Parathyroid adenoma (tissue), 2 donors: ENCODE data around the gene ARPC2.

Source experiments
- H2AFZ ChIP-seq: fragments of 300-600 bp; sonication (generic); one replicate; pipeline ENCODE4 v1.7.0; 2017; ENCODE audit warnings: antibody characterized with exemption, mild to moderate bottlenecking
- H3K27ac ChIP-seq: fragments of 300-600 bp; sonication (generic); one replicate; pipeline ENCODE4 v1.7.0; 2017
- H3K27me3 ChIP-seq: fragments of 300-600 bp; sonication (generic); one replicate; pipeline ENCODE4 v1.7.0; 2017; ENCODE audit warnings: low read length; ENCODE audit not compliant: control insufficient read depth, insufficient read depth
- H3K36me3 ChIP-seq: fragments of 300-600 bp; sonication (generic); one replicate; pipeline ENCODE4 v1.7.0; 2017; ENCODE audit warnings: low read length; ENCODE audit not compliant: control insufficient read depth, insufficient read depth
- H3K4me1 ChIP-seq: fragments of 300-600 bp; sonication (generic); one replicate; pipeline ENCODE4 v1.7.0; 2017; ENCODE audit warnings: control low read depth
- H3K4me2 ChIP-seq: fragments of 300-600 bp; sonication (generic); one replicate; pipeline ENCODE4 v1.7.0; 2017; ENCODE audit warnings: low read length
- H3K4me3 ChIP-seq: fragments of 300-600 bp; sonication (generic); one replicate; pipeline ENCODE4 v1.7.0; 2017; ENCODE audit warnings: low read depth, low read length
- H3K79me2 ChIP-seq: fragments of 300-600 bp; sonication (generic); one replicate; pipeline ENCODE4 v1.7.0; 2017; ENCODE audit warnings: control low read depth
- H3K9ac ChIP-seq: fragments of 300-600 bp; sonication (generic); one replicate; pipeline ENCODE4 v1.7.0; 2017; ENCODE audit warnings: mild to moderate bottlenecking
- H3K9me3 ChIP-seq: fragments of 300-600 bp; sonication (generic); one replicate; pipeline ENCODE4 v1.7.0; 2017; ENCODE audit warnings: low read length; ENCODE audit not compliant: control insufficient read depth
- CTCF ChIP-seq: fragments of 300-600 bp; sonication (generic); IDR thresholded peaks from one replicate; pipeline ENCODE4 v1.7.0; 2017; ENCODE audit warnings: antibody characterized with exemption, mild to moderate bottlenecking
- donor health status: primary hyperparathyroidism.

Gene ARPC2

GRCh38 chr2:218194880-218195279, 22.1 kb upstream of the ARPC2 start:
- no peak overlapping the region for H3K9ac ChIP-seq
- no peaks in the 10 kb centered on the region for H3K9me3 ChIP-seq
- no peaks in the 10 kb centered on the region for H3K27me3 ChIP-seq
- H3K4me1 ChIP-seq: no peaks in the 10 kb centered on the region
- H3K79me2 ChIP-seq: no peaks in the 10 kb centered on the region
- H3K27ac ChIP-seq: no peak overlapping the region
- no peak for TF ChIP-seq CTCF
- no peak overlapping the region for H2AFZ ChIP-seq
- H3K4me2 ChIP-seq: no peak overlapping the region
- no peaks in the 10 kb centered on the region for H3K36me3 ChIP-seq
- H3K4me3 ChIP-seq: no peak overlapping the region

GRCh38 chr2:218196974-218197373, 20.0 kb upstream of the ARPC2 start:
- no peaks in the 10 kb centered on the region for H3K79me2 ChIP-seq
- H3K36me3 ChIP-seq: no peaks in the 10 kb centered on the region
- no peak overlapping the region for H3K4me2 ChIP-seq
- H3K4me1 ChIP-seq: no peaks in the 10 kb centered on the region
- no peak overlapping the region for H3K4me3 ChIP-seq
- no peak overlapping the region for H2AFZ ChIP-seq
- H3K9me3 ChIP-seq: no peaks in the 10 kb centered on the region
- no peak overlapping the region for H3K27ac ChIP-seq
- TF ChIP-seq CTCF: no peak
- H3K27me3 ChIP-seq: no peaks in the 10 kb centered on the region
- no peak overlapping the region for H3K9ac ChIP-seq

GRCh38 chr2:218202266-218202665, 14.7 kb upstream of the ARPC2 start:
- no peak overlapping the region for H2AFZ ChIP-seq
- no peaks in the 10 kb centered on the region for H3K27me3 ChIP-seq
- no peaks in the 10 kb centered on the region for H3K36me3 ChIP-seq
- H3K9me3 ChIP-seq: no peaks in the 10 kb centered on the region
- TF ChIP-seq CTCF: no peak
- H3K4me1 ChIP-seq: no peaks in the 10 kb centered on the region
- no peaks in the 10 kb centered on the region for H3K79me2 ChIP-seq
- no peak overlapping the region for H3K4me3 ChIP-seq
- H3K4me2 ChIP-seq: no peak overlapping the region
- H3K9ac ChIP-seq: no peak overlapping the region
- no peak overlapping the region for H3K27ac ChIP-seq

- no peaks in the 10 kb centered on the region for H3K36me3 ChIP-seq
- no peaks in the 10 kb centered on the region for H3K4me1 ChIP-seq
- no peaks in the 10 kb centered on the region for H3K27me3 ChIP-seq
- TF ChIP-seq CTCF: no peak
- H3K27ac ChIP-seq: no peak overlapping the region
- H3K9ac ChIP-seq: no peak overlapping the region
- no peaks in the 10 kb centered on the region for H3K9me3 ChIP-seq
- no peak overlapping the region for H3K4me2 ChIP-seq
- H2AFZ ChIP-seq: no peak overlapping the region
- H3K79me2 ChIP-seq: no peaks in the 10 kb centered on the region
- no peak overlapping the region for H3K4me3 ChIP-seq
These were observed 7.9 kb upstream of the ARPC2 start for GRCh38 chr2:218209078-218209477.

- Histone ChIP-seq H3K4me1 (peaks cover 6% of the 10 kb centered on the region), H3K9me3 (no peaks in the 10 kb centered on the region), H2AFZ (no peak overlapping the region), H3K9ac (no peak overlapping the region), H3K27me3 (no peaks in the 10 kb centered on the region), H3K36me3 (no peaks in the 10 kb centered on the region), H3K79me2 (peaks cover 12% of the 10 kb centered on the region), H3K4me2 (no peak overlapping the region), H3K4me3 (no peak overlapping the region), H3K27ac (no peak overlapping the region)
- no peak for TF ChIP-seq CTCF
These were observed 2.9 kb upstream of the ARPC2 start for GRCh38 chr2:218214116-218214515.
